Trophoblast cell (in vitro differentiated cells and primary cell): Measurements from ENCODE around the gene UBE2H.

Source experiments
- DNase-seq, 2 donors: peaks; one replicate each; pipeline ENCODE4 v3.0.0-alpha.2; 2016
- H2AFZ ChIP-seq: 2 replicates; pipeline ENCODE4 v1.6.1; 2013; ENCODE audit warnings: low read length, moderate library complexity, mild to moderate bottlenecking; ENCODE audit not compliant: insufficient read depth, poor library complexity
- H2AK5ac ChIP-seq: 2 replicates; pipeline ENCODE4 v1.6.1; 2013; ENCODE audit warnings: mild to moderate bottlenecking, low read length
- H2BK120ac ChIP-seq: 2 replicates; pipeline ENCODE4 v1.6.1; 2013; ENCODE audit warnings: low read length, mild to moderate bottlenecking, moderate library complexity; ENCODE audit not compliant: insufficient read depth, poor library complexity
- H2BK12ac ChIP-seq: 2 replicates; pipeline ENCODE4 v1.6.1; 2013; ENCODE audit warnings: mild to moderate bottlenecking, low read length, moderate library complexity
- H2BK5ac ChIP-seq: 2 replicates; pipeline ENCODE4 v1.6.1; 2013; ENCODE audit warnings: low read length, low read depth, moderate library complexity, mild to moderate bottlenecking; ENCODE audit not compliant: poor library complexity
- H3K14ac ChIP-seq: 2 replicates; pipeline ENCODE4 v1.6.1; 2013; ENCODE audit warnings: mild to moderate bottlenecking, low read length
- H3K18ac ChIP-seq: 2 replicates; pipeline ENCODE4 v1.6.1; 2013; ENCODE audit warnings: mild to moderate bottlenecking, low read length
- H3K23ac ChIP-seq: 2 replicates; pipeline ENCODE4 v1.6.1; 2013; ENCODE audit warnings: low read length
- H3K27ac ChIP-seq: 2 replicates; pipeline ENCODE4 v1.5.1; 2013; ENCODE audit warnings: low read depth, mild to moderate bottlenecking, inconsistent platforms, low read length, moderate library complexity
- H3K27me3 ChIP-seq: 2 replicates; pipeline ENCODE4 v1.6.1; 2013; ENCODE audit warnings: inconsistent platforms, mild to moderate bottlenecking, low read length, moderate library complexity; ENCODE audit not compliant: insufficient read depth
- H3K36me3 ChIP-seq, 2 experiments: 1 replicate in 1 of 2; 2 replicates in 1 of 2; pipeline ENCODE4 v1.6.1; 2013; ENCODE audit warnings: low read length in 2 of 2, mild to moderate bottlenecking in 2 of 2, moderate library complexity in 1 of 2; ENCODE audit not compliant: insufficient read depth in 2 of 2, control insufficient read depth in 1 of 2
- H3K4ac ChIP-seq: 2 replicates; pipeline ENCODE4 v1.6.1; 2013; ENCODE audit warnings: low read depth, mild to moderate bottlenecking, low read length, moderate library complexity
- H3K4me1 ChIP-seq, 2 experiments: 1 replicate in 1 of 2; 2 replicates in 1 of 2; pipeline ENCODE4 v1.6.1; 2013; ENCODE audit warnings: low read length in 2 of 2, mild to moderate bottlenecking in 2 of 2, moderate library complexity in 1 of 2; ENCODE audit not compliant: insufficient read depth in 2 of 2, control insufficient read depth in 1 of 2
- H3K4me2 ChIP-seq: 2 replicates; pipeline ENCODE4 v1.6.1; 2013; ENCODE audit warnings: inconsistent platforms, mild to moderate bottlenecking, low read length, moderate library complexity
- H3K4me3 ChIP-seq: 2 replicates; pipeline ENCODE4 v1.5.1; 2013; ENCODE audit warnings: mild to moderate bottlenecking, low read depth, low read length, inconsistent platforms
- H3K79me1 ChIP-seq: one replicate; pipeline ENCODE4 v1.6.1; 2013; ENCODE audit warnings: low read length
- H3K79me2 ChIP-seq: 2 replicates; pipeline ENCODE4 v1.6.1; 2013; ENCODE audit warnings: low read length, mild to moderate bottlenecking; ENCODE audit not compliant: control insufficient read depth, insufficient read depth, poor library complexity
- H3K9ac ChIP-seq: 2 replicates; pipeline ENCODE4 v1.6.1; 2013; ENCODE audit warnings: mild to moderate bottlenecking, low read length
- H3K9me3 ChIP-seq: 2 replicates; pipeline ENCODE4 v1.6.1; 2013; ENCODE audit warnings: low read depth, mild to moderate bottlenecking, control low read depth, inconsistent platforms, low read length; ENCODE audit not compliant: insufficient read depth
- H4K12ac ChIP-seq: 2 replicates; pipeline ENCODE4 v1.6.1; 2013; ENCODE audit warnings: low read depth, mild to moderate bottlenecking, low read length, moderate library complexity
- H4K8ac ChIP-seq: 2 replicates; pipeline ENCODE4 v1.6.1; 2013; ENCODE audit warnings: low read depth, mild to moderate bottlenecking, low read length, moderate library complexity
- H4K91ac ChIP-seq: one replicate; pipeline ENCODE4 v1.6.1; 2013; ENCODE audit warnings: low read depth, mild to moderate bottlenecking, low read length, moderate library complexity
- WGBS: extraction: QIAGEN DNeasy Blood & Tissue Kit; methylation state at CpG from one replicate; pipeline ENCODE4 v1.1.7; 2013; ENCODE audit warnings: missing lambda C conversion rate; ENCODE audit not compliant: insufficient read length, insufficient coverage; ENCODE audit errors: extremely low coverage; 5-methylcytosine and 5-hydroxymethylcytosine counted together

The UBE2H gene

DNA sequence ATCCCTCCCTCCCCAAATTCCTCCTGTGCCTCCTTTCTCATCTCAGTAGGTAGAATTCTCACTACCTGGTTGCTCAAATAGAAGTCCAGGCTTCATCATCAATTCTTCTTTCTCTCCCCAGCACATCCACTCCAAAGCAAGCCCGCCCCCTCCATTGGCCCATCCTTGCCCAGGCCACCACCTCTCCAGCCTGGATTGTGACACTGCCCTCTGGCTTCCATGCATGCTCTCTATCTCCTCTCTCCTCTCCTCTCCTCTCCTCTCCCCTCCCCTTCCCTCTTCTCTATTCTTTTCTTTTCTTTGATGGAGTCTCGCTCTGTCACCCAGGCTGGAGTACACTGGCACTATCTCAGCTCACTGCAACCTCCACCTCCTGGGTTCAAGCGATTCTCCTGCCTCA, 144.9 kb downstream of the UBE2H start:
- WGBS: no CpG with 5 or more reads among the region's 3 CpGs
- Histone ChIP-seq H3K4me3 (no peak overlapping the region), H3K4me1 (peaks cover 0 to 1% of the 10 kb centered on the region in 2 experiments), H3K9me3 (no peaks in the 10 kb centered on the region), H2BK12ac (no peak overlapping the region), H3K27me3 (no peaks in the 10 kb centered on the region), H3K27ac (no peak overlapping the region), H2AFZ (no peak overlapping the region), H3K79me1 (no peaks in the 10 kb centered on the region), H3K4me2 (no peak overlapping the region), H4K12ac (no peak overlapping the region), H3K4ac (no peak overlapping the region), H3K79me2 (no peaks in the 10 kb centered on the region), H3K18ac (no peak overlapping the region), H3K14ac (no peak overlapping the region), H3K9ac (no peak overlapping the region), H2BK120ac (no peak overlapping the region), H2BK5ac (no peak overlapping the region), H3K23ac (no peak overlapping the region), H3K36me3 (no peaks in the 10 kb centered on the region), H4K91ac (no peak overlapping the region), H4K8ac (no peak overlapping the region), H2AK5ac (no peak overlapping the region)
- DNase-seq: no peak

DNA sequence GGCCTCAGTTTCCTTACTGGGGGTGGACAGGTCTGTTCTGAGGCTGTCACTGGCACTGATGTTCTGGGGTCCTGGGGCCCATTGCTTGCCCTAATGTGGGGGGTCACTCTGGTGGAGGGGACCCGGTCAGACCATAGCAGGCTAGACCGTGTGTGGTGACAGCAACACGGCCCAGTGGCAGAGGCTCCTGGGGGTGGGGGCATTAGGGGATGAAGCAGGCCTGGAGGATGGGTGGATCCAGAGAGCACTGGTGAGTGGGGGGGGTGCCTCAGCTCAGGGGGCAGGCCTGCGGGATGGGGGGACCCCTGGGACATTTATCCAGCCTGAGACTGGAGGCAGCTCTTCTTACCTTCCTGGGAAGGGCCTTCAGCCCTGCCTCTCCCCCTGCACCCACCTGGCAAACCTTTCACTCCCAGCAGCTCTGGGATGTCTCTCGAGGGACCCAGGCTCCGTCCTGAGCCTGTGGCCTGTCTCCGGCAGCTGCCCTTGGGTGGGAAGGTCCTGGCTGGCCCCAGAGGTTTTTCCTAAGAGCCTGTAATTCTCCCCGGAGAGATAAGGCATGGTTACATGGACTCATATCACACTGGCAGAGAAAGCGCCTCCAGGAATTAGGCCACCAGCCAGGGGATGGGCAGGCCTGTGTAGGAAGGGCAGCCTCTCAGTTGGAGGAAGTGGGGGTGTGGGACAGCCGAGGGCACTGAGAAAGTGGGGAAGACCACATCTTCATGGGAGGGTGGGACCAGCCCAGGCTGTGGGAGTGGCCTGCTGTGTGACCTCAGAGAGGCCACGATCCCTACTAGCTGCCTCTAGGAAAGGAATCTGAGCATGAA, 147.7 kb downstream of the UBE2H start:
- Histone ChIP-seq H2BK120ac (no peak overlapping the region), H3K4me1 (peaks cover 0 to 1% of the 10 kb centered on the region in 2 experiments), H3K4me2 (no peak overlapping the region), H3K23ac (no peak overlapping the region), H3K4ac (no peak overlapping the region), H3K27me3 (no peaks in the 10 kb centered on the region), H4K8ac (no peak overlapping the region), H3K36me3 (no peaks in the 10 kb centered on the region), H3K4me3 (no peak overlapping the region), H3K9me3 (peaks cover 1% of the 10 kb centered on the region), H2AK5ac (no peak overlapping the region), H4K91ac (no peak overlapping the region), H2BK5ac (no peak overlapping the region), H3K27ac (no peak overlapping the region), H3K9ac (no peak overlapping the region), H3K79me2 (no peaks in the 10 kb centered on the region), H3K18ac (no peak overlapping the region), H3K14ac (no peak overlapping the region), H4K12ac (no peak overlapping the region), H2AFZ (no peak overlapping the region), H3K79me1 (no peaks in the 10 kb centered on the region), H2BK12ac (no peak overlapping the region)
- no peak for DNase-seq
- WGBS: no CpG with 5 or more reads among the region's 11 CpGs

DNA sequence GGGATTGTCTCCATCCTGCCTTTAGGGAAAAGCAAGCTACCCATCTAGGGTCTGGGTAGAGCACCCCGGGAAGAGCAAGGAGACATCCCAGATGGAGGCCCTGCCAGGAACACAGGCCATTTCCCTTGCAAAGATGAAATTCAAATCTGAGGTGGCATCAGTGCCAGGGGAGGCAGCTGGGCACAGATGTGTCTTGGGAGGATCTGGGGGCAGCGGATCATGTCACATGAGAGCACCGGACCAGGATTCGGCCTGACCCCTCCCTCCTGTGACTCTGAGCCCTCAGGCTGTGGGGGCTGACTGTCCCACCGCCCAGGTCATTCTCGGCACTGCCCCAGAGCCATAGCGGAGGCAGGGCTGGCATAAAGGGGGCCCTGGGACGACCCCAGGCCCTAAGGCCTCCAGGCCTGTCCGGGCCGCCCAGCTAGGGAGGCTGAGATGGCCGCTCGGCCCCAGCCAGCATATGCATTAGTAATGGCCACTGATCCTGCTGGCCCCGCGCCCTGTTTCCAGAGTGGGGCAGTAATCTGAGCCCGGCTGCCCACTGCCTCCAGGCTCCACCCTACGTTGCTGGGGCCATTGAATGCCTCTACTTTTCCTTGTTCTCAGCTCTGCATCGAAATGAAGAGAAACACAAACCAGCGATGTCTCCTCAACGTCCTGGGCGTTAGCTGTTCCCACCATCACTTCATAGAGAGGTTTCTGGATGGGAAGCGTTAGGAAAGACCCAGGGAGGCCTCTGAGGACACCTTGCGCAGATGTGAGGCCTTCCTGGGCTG, 148.5 kb downstream of the UBE2H start:
- H4K91ac ChIP-seq: no peak overlapping the region
- no peak overlapping the region for H2BK12ac ChIP-seq
- WGBS: no CpG with 5 or more reads among the region's 22 CpGs

DNA sequence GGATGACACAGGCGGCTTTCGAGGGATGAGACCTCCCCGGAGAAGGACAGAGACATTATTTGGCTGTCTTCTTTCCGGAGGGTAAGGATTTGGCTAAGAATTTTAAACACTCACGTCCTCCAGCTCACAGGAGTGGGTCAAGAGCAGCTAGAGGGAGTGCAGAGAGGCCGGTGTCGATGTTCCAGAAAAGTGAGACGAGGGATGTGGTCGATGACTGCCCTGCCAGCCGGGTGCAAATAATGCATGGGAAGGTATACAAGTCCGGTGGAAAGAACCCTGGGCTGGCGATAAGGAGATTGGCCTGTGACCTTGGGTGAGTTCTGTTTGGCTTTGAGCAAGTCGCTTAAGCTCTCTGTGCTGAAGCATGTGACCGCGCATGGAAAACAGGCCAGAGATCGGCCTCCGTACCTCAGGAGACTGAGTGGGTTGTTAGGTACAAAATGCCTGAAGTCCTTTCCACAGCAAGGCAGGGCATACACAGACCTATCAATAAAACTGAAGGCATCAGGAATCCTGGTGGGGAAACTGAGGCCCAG, 149.1 kb downstream of the UBE2H start:
- Histone ChIP-seq H3K27me3 (no peaks in the 10 kb centered on the region), H2AK5ac (no peak overlapping the region), H3K4me3 (no peak overlapping the region), H3K9ac (no peak overlapping the region), H3K9me3 (peaks cover 1% of the 10 kb centered on the region), H2AFZ (no peak overlapping the region), H2BK12ac (no peak overlapping the region), H4K8ac (no peak overlapping the region), H3K79me1 (no peaks in the 10 kb centered on the region), H3K4me2 (no peak overlapping the region), H3K36me3 (no peaks in the 10 kb centered on the region), H3K79me2 (no peaks in the 10 kb centered on the region), H4K12ac (no peak overlapping the region), H3K4me1 (peaks cover 0 to 1% of the 10 kb centered on the region in 2 experiments), H3K4ac (no peak overlapping the region), H4K91ac (no peak overlapping the region), H3K23ac (no peak overlapping the region), H2BK120ac (no peak overlapping the region), H3K14ac (no peak overlapping the region), H3K27ac (no peak overlapping the region), H3K18ac (no peak overlapping the region), H2BK5ac (no peak overlapping the region)
- WGBS: no CpG with 5 or more reads among the region's 17 CpGs
- no peak for DNase-seq

More for the DNA sequence above, 148.5 kb downstream of the UBE2H start:
- no peak overlapping the region for H2BK5ac ChIP-seq
- H2AFZ ChIP-seq: no peak overlapping the region
- no peak overlapping the region for H3K4me2 ChIP-seq
- H4K12ac ChIP-seq: no peak overlapping the region
- H3K27me3 ChIP-seq: no peaks in the 10 kb centered on the region
- H2BK120ac ChIP-seq: no peak overlapping the region
- H3K4ac ChIP-seq: no peak overlapping the region
- no peak overlapping the region for H3K23ac ChIP-seq
- H3K79me2 ChIP-seq: no peaks in the 10 kb centered on the region
- H3K36me3 ChIP-seq: no peaks in the 10 kb centered on the region
- H3K27ac ChIP-seq: no peak overlapping the region
- H3K18ac ChIP-seq: no peak overlapping the region
- no peak for DNase-seq
- H3K4me1 ChIP-seq: peaks cover 0 to 1% of the 10 kb centered on the region in 2 experiments
- no peak overlapping the region for H2AK5ac ChIP-seq
- H3K9me3 ChIP-seq: peaks cover 1% of the 10 kb centered on the region
- H3K79me1 ChIP-seq: no peaks in the 10 kb centered on the region
- H3K9ac ChIP-seq: no peak overlapping the region
- no peak overlapping the region for H4K8ac ChIP-seq
- H3K4me3 ChIP-seq: no peak overlapping the region
- no peak overlapping the region for H3K14ac ChIP-seq
